Right cardiac atrium (tissue), 5 donors: ENCODE measurements around the gene ATP5F1C. TPM values are rescaled to one million over a fixed set of nuclear protein-coding genes. Genes with fewer than 3 reads are reported as not detected.
A peak's percentile ranks its signal among the peaks of the same experiment; 100 is the strongest.

Source experiments
- ATAC-seq, 2 donors: fragments of 200-7000 bp; cut with Tn5 transposase; one replicate each; pipeline versions ENCODE4 v1.8.0 to v1.9.1; 2020; ENCODE audit warnings: moderate library complexity in 2 of 2, mild to moderate bottlenecking in 1 of 2
- DNase-seq, 3 donors: peaks; one replicate each; pipeline ENCODE4 v3.0.0-alpha.2; 2020
- H3K27ac ChIP-seq: one replicate; pipeline ENCODE4 v1.5.1; 2013; ENCODE audit warnings: mild to moderate bottlenecking, low read length, control low read depth, moderate library complexity
- H3K27me3 ChIP-seq: one replicate; pipeline ENCODE4 v1.6.1; 2013; ENCODE audit not compliant: control insufficient read depth, insufficient read depth
- H3K4me1 ChIP-seq: one replicate; pipeline ENCODE4 v1.6.1; 2013; ENCODE audit warnings: low read length; ENCODE audit not compliant: control insufficient read depth, insufficient read depth
- H3K4me3 ChIP-seq: one replicate; pipeline ENCODE4 v1.5.1; 2013; ENCODE audit warnings: low read length, control low read depth
- H3K9me3 ChIP-seq: one replicate; pipeline ENCODE4 v1.6.1; 2013; ENCODE audit warnings: low read length; ENCODE audit not compliant: control insufficient read depth
- WGBS: extraction: QIAGEN DNeasy Blood & Tissue Kit; methylation state at CpG from one replicate; pipeline ENCODE4 v1.1.7; 2013; 5-methylcytosine and 5-hydroxymethylcytosine counted together
- intact Hi-C, 4 donors: fragments of 100-400 bp; cut with DNase I; formaldehyde crosslinking; loops; one replicate each; pipeline versions ENCODE4 v1.11.0 to v1.14.0; 2022 to 2023
- polyA plus RNA-seq: library from polyadenylated mRNA; stranded (reverse); fragments of 200-250 nt; gene quantifications from one replicate; pipeline ENCODE4 v1.2.3, GENCODE V29; 2013
- total RNA-seq, 4 donors: library from RNA; stranded (reverse); fragmentation: NEBNext Ultra II Directional; extraction: Animal tissue kit (Norgen Biotek cat#: 25700); gene quantifications; one replicate each; pipeline ENCODE4 v1.2.1, GENCODE V29; 2021
- donor health status: healthy with polysubstance abuse.
- donor health status: DM: no; HTN: yes; CAD: no.
- donor health status: DM: no; HTN: no; CAD: no.
- donor health status: DM: no; HTN: yes; CAD: no; lungs with severe emphysema.
- donor health status: DM: yes; HTN: yes; CAD: no.

Gene ATP5F1C
- total and polyA plus RNA-seq, 5 donors: 457 to 1,079 (median 524) TPM

GRCh38 chr10:7846591-7846990, 58.6 kb downstream of the ATP5F1C start:
- H3K9me3 ChIP-seq: no peaks in the 10 kb centered on the region
- 52% methylated on average over 1 of the region's 1 CpG for WGBS
- intact Hi-C loops: no loop called here
- no peak for DNase-seq
- no peak overlapping the region for H3K4me3 ChIP-seq
- no peaks in the 10 kb centered on the region for H3K27me3 ChIP-seq
- no peak overlapping the region for H3K27ac ChIP-seq
- ATAC-seq: no peak
- peaks cover 1% of the 10 kb centered on the region for H3K4me1 ChIP-seq

- peaks cover 4% of the 10 kb centered on the region for H3K4me1 ChIP-seq
- intact Hi-C loops: no loop called here
- no peak for DNase-seq
- no peaks in the 10 kb centered on the region for H3K9me3 ChIP-seq
- H3K27me3 ChIP-seq: no peaks in the 10 kb centered on the region
- H3K4me3 ChIP-seq: no peak overlapping the region
- 85% methylated on average over 4 of the region's 4 CpGs for WGBS
- ATAC-seq: no peak
- H3K27ac ChIP-seq: no peak overlapping the region
Measured at GRCh38 chr10:7853226-7853842, 65.4 kb downstream of the ATP5F1C start.

- 96% methylated on average over 3 of the region's 3 CpGs for WGBS
- DNase-seq (no peak), ATAC-seq (no peak)
- Histone ChIP-seq H3K27me3 (no peaks in the 10 kb centered on the region), H3K4me1 (peaks cover 4% of the 10 kb centered on the region), H3K9me3 (no peaks in the 10 kb centered on the region), H3K4me3 (no peak overlapping the region), H3K27ac (no peak overlapping the region)
- intact Hi-C loops: no loop called here
Measured at GRCh38 chr10:7853890-7854289, 65.9 kb downstream of the ATP5F1C start.

GRCh38 chr10:7855205-7855604, 67.2 kb downstream of the ATP5F1C start:
- DNase-seq: no peak
- Histone ChIP-seq H3K9me3 (no peaks in the 10 kb centered on the region), H3K4me1 (peaks cover 4% of the 10 kb centered on the region), H3K27me3 (no peaks in the 10 kb centered on the region), H3K4me3 (no peak overlapping the region), H3K27ac (no peak overlapping the region)
- ATAC-seq: no peak
- WGBS: 86% methylated on average over 4 of the region's 4 CpGs
- intact Hi-C loops: no loop called here

GRCh38 chr10:7856678-7857077, 68.7 kb downstream of the ATP5F1C start:
- ATAC-seq (no peak), DNase-seq (no peak)
- Histone ChIP-seq H3K4me3 (no peak overlapping the region), H3K27me3 (no peaks in the 10 kb centered on the region), H3K4me1 (peaks cover 2% of the 10 kb centered on the region), H3K27ac (no peak overlapping the region), H3K9me3 (no peaks in the 10 kb centered on the region)
- intact Hi-C loops: no loop called here
- WGBS: 46% methylated on average over 4 of the region's 4 CpGs

DNA sequence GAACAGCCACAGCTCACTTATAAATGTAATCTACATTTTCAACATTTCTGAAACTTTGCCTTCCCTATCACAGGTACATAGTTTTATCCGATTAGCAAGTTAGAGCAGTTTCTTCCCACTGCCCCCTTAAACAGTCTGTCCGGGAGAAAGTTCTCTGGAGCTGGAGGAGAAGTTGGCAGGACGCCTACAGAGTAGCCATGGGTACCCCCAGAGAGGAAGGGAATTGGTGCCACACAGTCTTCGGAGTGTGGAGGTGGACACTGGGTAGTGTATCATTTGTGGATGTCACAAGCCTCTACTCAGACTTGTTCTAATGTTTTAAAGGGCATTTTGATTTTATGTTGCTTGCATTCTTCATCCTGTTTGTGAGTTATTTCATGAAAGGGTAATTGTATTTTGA, 69.3 kb downstream of the ATP5F1C start:
- no peak overlapping the region for H3K4me3 ChIP-seq
- no peak overlapping the region for H3K27ac ChIP-seq
- peak in 1 of 3 donors; percentile 18 for DNase-seq
- H3K9me3 ChIP-seq: no peaks in the 10 kb centered on the region
- no peaks in the 10 kb centered on the region for H3K27me3 ChIP-seq
- peak; percentile 26 to 33 for ATAC-seq
- intact Hi-C loops: no loop called here
- peaks cover 2% of the 10 kb centered on the region for H3K4me1 ChIP-seq
- 37% methylated on average over 4 of the region's 4 CpGs for WGBS

Other genes starting within 250 kb of the ATP5F1C start
- 1 to 10 TPM; 1.4 to 5.7 (median 3.5) TPM for gene ITIH5, start 121.2 kb upstream of the ATP5F1C start, total RNA-seq
- 2.5 TPM for gene ITIH5, start 121.2 kb upstream of the ATP5F1C start, polyA plus RNA-seq
- gene ITIH2, start 84.9 kb upstream of the ATP5F1C start, total RNA-seq: not detected
- not detected for gene ITIH2, start 84.9 kb upstream of the ATP5F1C start, polyA plus RNA-seq
- gene KIN, start 184 bp upstream of the ATP5F1C start, total RNA-seq: 1 to 10 TPM; 7.9 to 9.9 (median 8.8) TPM
- 7.1 TPM for gene KIN, start 184 bp upstream of the ATP5F1C start, polyA plus RNA-seq
- gene TAF3, start 30.3 kb downstream of the ATP5F1C start, total RNA-seq: 10 to 100 TPM in 2 of 4 donors, 1 to 10 TPM in 2; 7.9 to 11.3 (median 9.6) TPM
- 4.7 TPM for gene TAF3, start 30.3 kb downstream of the ATP5F1C start, polyA plus RNA-seq